ENCODE results near the gene PDE6H.
A peak's percentile ranks its signal among the peaks of the same experiment; 100 is the strongest.

Gene PDE6H

GRCh38 chr12:14989790-14990189 is 16.9 kb downstream of the PDE6H start:
- no peak for TF ChIP-seq CTCF (conservative IDR thresholded peaks at IDR 0.05; ENCODE audit: low read depth, low read length)
- no peak for DNase-seq (ENCODE audit: low read depth)
- no peak overlapping the region for H3K4me3 ChIP-seq (ENCODE audit: low read depth, low read length)

- no peak for TF ChIP-seq CTCF (conservative IDR thresholded peaks at IDR 0.05; ENCODE audit: low read depth, low read length)
- H3K4me3 ChIP-seq (ENCODE audit: low read depth, low read length), result no peak overlapping the region
- DNase-seq (ENCODE audit: low read depth), result no peak
These were observed 18.2 kb downstream of the PDE6H start for GRCh38 chr12:14991069-14991468.

GRCh38 chr12:14992673-14993072 is 19.8 kb downstream of the PDE6H start:
- H3K4me3 ChIP-seq (ENCODE audit: low read depth, low read length), result no peak overlapping the region
- no peak for TF ChIP-seq CTCF (conservative IDR thresholded peaks at IDR 0.05; ENCODE audit: low read depth, low read length)
- DNase-seq (ENCODE audit: low read depth), result no peak

- TF ChIP-seq CTCF (conservative IDR thresholded peaks at IDR 0.05; ENCODE audit: low read depth, low read length), result no peak
- H3K4me3 ChIP-seq (ENCODE audit: low read depth, low read length), result no peak overlapping the region
- DNase-seq (ENCODE audit: low read depth), result peak; percentile 11
These were observed 20.3 kb downstream of the PDE6H start for GRCh38 chr12:14993117-14993516.

GRCh38 chr12:14993537-14994266 is 20.9 kb downstream of the PDE6H start:
- H3K4me3 ChIP-seq (ENCODE audit: low read depth, low read length), result no peak overlapping the region
- TF ChIP-seq CTCF (conservative IDR thresholded peaks at IDR 0.05; ENCODE audit: low read depth, low read length), result no peak
- DNase-seq (ENCODE audit: low read depth), result peak; percentile 72

GRCh38 chr12:14994610-14995009 is 21.8 kb downstream of the PDE6H start:
- H3K4me3 ChIP-seq (ENCODE audit: low read depth, low read length), result no peak overlapping the region
- DNase-seq (ENCODE audit: low read depth), result peak; percentile 37
- no peak for TF ChIP-seq CTCF (conservative IDR thresholded peaks at IDR 0.05; ENCODE audit: low read depth, low read length)
